Epithelial cell of proximal tubule (primary cell): ENCODE results near the gene EHD2. TPM values are rescaled to one million over a fixed set of nuclear protein-coding genes. Genes with fewer than 3 reads are reported as not detected.

ENCODE experiments used
- DNase-seq: peaks from one replicate; pipeline ENCODE4 v3.0.0-alpha.2; 2011; ENCODE audit warnings: low read depth
- H3K4me3 ChIP-seq: 2 replicates; pipeline ENCODE4 v1.5.1; 2011; ENCODE audit warnings: low read depth, mild to moderate bottlenecking, low read length
- total RNA-seq: library from RNA; depleted of rRNA; stranded (reverse); fragments of >200 nt; gene quantifications from 2 replicates; pipeline ENCODE4 v1.2.3, GENCODE V29; 2015
- TF ChIP-seq, protein P1 (sequence below): conservative IDR thresholded peaks from 2 replicates; pipeline ENCODE4 v1.5.1; 2012; ENCODE audit warnings: low read depth, mild to moderate bottlenecking, low read length

EHD2 gene
- total RNA-seq, 1 donor from 2014 or later = 58.9 TPM

DNA sequence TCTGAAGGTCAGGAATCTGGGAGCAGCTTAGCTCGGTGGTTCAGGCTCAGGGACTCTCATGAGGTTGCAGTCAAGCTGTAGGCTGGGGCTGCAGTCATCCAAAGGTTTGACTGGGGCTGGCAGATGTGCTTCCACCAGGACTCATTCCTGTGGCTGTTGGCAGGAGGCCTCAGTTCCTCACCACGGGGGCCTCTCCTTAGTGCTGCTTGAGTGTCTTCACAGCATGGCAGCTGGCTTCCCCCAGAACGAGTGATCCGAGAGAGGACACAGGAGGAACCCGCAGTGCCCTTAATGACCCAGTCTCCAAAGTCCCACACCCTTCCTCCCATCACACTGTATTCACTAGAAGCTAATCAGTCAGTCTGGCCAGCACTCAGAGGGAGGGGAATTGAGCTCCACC is 38.7 kb upstream of the EHD2 start:
- H3K4me3 ChIP-seq = no peak overlapping the region
- TF ChIP-seq, protein P1, sequence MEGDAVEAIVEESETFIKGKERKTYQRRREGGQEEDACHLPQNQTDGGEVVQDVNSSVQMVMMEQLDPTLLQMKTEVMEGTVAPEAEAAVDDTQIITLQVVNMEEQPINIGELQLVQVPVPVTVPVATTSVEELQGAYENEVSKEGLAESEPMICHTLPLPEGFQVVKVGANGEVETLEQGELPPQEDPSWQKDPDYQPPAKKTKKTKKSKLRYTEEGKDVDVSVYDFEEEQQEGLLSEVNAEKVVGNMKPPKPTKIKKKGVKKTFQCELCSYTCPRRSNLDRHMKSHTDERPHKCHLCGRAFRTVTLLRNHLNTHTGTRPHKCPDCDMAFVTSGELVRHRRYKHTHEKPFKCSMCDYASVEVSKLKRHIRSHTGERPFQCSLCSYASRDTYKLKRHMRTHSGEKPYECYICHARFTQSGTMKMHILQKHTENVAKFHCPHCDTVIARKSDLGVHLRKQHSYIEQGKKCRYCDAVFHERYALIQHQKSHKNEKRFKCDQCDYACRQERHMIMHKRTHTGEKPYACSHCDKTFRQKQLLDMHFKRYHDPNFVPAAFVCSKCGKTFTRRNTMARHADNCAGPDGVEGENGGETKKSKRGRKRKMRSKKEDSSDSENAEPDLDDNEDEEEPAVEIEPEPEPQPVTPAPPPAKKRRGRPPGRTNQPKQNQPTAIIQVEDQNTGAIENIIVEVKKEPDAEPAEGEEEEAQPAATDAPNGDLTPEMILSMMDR = no peak
- DNase-seq = no peak

DNA sequence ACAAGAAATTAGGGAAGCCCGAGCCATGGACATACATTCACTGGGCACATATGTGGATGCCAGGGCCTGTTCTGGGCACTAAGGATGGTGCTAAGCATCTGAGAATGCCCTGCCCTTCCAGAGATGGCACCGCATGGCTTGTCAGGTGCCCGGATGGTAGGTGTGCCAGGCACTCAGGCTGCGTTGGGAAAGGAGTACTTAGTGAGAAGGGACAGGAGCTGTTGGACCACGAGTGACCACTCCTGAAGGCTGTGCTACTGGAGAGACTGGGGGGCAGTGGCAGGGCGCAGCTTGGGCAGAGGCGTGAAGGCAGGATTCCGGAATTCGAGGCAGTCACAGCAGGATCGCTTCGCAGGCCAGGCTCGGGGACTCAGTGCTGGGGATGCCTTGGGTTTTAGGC is 38.0 kb upstream of the EHD2 start:
- TF ChIP-seq, protein P1 = no peak
- DNase-seq = no peak
- no peak overlapping the region for H3K4me3 ChIP-seq

DNA sequence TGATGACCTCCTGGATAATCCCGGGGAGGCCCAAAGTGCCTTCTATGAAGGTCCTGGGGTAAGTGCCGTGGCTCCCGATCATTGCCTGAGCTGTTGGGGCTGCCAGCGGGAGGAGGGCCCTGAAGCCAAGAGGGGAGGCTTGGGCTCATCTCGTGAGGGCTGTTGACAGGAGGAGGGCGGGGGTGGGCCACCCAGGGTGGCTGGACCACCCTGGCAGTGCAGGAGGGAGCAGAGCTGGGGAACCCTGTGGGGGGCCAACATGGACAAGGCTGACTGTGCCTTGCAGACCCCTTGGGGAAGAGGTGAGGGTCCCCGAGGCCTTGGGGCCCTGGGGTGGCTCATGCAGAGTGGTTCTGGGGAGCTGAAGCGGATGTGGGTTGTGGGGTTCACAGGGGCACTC is 37.4 kb upstream of the EHD2 start:
- H3K4me3 ChIP-seq = no peak overlapping the region
- no peak for DNase-seq
- TF ChIP-seq, protein P1 = no peak

DNA sequence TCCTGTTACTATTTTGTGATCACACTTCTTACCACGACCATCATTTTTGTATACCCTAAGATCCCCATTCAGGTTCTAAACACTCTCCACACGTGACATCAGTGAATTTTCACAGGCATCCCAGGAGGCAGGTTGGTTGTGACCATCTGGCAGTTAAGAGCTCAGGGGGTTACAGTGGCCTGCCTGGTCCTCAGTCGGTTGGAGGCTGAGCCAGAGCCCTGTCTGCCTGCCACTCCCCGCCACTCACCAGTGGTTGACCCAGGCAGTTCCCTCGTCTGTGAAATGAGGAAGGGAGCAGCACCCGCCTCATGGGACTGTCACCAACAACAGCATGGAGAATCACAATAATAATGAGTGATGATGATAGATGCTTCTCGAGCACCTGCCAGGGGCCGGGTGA is 36.4 kb upstream of the EHD2 start:
- TF ChIP-seq, protein P1 = no peak
- DNase-seq = no peak
- no peak overlapping the region for H3K4me3 ChIP-seq

DNA sequence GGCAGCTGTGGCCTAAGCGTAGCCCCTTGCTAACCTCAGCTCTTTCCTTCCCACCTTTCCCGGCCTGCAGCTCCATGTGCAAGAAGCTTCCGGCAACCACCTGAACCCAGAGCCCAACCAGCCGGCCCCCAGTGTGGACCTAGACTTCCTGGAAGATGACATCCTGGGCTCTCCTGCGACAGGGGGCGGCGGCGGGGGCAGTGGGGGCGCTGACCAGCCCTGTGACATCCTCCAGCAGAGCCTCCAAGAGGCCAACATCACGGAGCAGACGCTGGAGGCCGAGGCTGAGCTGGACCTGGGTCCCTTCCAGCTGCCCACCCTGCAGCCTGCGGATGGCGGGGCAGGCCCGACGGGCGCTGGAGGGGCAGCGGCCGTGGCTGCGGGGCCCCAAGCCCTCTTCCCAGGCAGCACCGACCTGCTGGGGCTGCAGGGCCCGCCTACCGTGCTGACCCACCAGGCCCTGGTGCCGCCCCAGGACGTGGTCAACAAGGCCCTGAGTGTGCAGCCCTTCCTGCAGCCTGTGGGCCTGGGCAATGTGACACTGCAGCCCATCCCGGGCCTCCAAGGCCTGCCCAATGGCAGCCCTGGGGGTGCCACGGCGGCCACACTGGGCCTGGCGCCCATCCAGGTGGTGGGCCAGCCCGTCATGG is 33.8 kb upstream of the EHD2 start:
- TF ChIP-seq, protein P1 = no peak
- H3K4me3 ChIP-seq = no peak overlapping the region
- DNase-seq = no peak

DNA sequence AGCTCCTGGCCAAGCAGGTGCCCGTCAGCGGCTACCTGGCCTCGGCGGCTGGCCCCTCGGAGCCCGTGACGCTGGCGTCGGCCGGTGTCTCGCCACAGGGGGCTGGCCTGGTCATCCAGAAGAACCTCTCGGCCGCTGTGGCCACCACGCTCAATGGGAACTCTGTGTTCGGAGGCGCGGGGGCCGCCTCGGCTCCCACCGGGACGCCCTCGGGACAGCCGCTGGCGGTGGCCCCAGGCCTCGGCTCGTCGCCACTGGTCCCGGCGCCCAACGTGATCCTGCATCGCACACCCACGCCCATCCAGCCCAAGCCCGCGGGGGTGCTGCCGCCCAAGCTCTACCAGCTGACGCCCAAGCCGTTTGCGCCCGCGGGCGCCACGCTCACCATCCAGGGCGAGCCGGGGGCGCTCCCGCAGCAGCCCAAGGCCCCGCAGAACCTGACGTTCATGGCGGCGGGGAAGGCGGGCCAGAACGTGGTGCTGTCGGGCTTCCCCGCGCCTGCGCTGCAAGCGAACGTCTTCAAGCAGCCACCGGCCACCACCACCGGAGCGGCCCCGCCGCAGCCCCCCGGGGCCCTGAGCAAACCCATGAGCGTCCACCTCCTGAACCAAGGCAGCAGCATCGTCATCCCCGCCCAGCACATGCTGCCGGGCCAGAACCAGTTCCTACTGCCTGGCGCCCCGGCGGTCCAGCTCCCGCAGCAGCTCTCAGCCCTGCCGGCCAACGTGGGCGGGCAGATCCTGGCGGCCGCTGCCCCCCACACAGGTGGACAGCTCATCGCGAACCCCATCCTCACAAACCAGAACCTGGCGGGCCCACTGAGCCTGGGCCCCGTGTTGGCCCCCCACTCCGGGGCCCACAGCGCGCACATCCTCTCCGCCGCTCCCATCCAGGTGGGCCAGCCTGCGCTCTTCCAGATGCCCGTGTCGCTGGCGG is 33.0 kb upstream of the EHD2 start:
- H3K4me3 ChIP-seq = no peak overlapping the region
- no peak for DNase-seq
- TF ChIP-seq, protein P1 = no peak

DNA sequence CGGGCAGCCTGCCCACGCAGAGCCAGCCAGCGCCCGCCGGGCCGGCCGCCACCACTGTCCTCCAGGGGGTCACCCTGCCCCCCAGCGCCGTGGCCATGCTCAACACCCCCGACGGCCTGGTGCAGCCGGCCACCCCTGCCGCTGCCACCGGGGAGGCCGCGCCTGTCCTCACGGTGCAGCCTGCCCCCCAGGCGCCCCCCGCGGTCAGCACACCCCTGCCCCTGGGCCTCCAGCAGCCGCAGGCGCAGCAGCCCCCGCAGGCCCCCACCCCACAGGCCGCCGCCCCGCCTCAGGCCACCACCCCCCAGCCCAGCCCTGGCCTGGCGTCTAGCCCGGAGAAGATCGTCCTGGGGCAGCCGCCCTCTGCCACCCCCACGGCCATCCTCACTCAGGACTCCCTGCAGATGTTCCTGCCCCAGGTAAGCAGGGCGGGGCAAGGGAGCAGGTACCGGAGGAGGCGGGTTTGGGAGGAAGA is 32.3 kb upstream of the EHD2 start:
- DNase-seq = no peak
- TF ChIP-seq, protein P1 = no peak

More for the DNA sequence above, 32.3 kb upstream of the EHD2 start:
- H3K4me3 ChIP-seq = no peak overlapping the region
